ENCODE measurements around the gene ALDH5A1.
"Not testable (repeated sequence)": the region's sequence is repeated elsewhere in the genome, so short reads cannot be mapped to it uniquely, and the experiment has no call there.

ALDH5A1 gene

DNA sequence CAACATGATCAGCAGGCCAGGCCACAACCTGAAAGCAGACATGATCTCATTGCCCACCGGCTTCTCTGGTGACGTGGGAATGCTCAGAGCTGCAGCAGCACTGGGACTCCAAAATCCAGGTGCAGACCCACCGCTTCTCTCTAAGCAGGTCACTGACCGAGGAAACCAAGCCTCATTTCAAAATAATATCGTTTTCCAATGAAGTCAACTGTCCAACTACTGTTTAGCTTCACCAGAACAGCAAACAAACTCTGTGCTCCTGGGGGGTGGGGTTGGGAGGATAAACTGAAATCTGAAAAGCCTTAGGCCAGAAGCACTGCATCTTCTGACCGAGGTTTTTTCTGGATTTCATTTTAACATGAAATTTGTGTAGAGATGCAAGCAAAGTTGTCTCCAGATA lies 5.3 kb upstream of the ALDH5A1 start, which contains the start of gene GPLD1:
TSS of gene GPLD1 (minus strand) at position 109 of the 400 bp plus-strand sequence. CDS start at position 42, 67 bp downstream.
- DNase-seq: no peak

DNA sequence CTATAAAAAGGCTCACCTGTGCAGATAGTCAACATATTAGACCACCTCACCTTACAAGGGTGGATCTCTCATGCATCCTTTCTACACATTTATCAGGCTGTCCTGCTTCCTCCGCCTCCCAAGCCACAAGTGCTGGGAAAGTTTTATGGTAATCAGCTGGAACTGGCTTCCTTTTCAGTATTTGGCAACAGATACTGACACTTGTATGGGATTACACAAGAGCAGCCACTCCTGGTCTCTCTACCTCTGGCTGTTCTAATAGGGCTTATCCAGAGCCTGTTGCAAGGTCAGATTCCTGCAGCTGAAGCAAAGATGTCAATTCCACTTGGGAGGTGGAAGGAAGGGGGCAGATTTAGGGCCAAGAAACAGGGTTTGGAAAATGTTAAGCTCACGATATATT lies 4.9 kb upstream of the ALDH5A1 start:
- no peak for DNase-seq

- DNase-seq: no peak
Observed at GRCh38 chr6:24490948-24491347, 3.8 kb upstream of the ALDH5A1 start.

GRCh38 chr6:24492475-24492874 lies 2.3 kb upstream of the ALDH5A1 start:
- DNase-seq: no peak

DNA sequence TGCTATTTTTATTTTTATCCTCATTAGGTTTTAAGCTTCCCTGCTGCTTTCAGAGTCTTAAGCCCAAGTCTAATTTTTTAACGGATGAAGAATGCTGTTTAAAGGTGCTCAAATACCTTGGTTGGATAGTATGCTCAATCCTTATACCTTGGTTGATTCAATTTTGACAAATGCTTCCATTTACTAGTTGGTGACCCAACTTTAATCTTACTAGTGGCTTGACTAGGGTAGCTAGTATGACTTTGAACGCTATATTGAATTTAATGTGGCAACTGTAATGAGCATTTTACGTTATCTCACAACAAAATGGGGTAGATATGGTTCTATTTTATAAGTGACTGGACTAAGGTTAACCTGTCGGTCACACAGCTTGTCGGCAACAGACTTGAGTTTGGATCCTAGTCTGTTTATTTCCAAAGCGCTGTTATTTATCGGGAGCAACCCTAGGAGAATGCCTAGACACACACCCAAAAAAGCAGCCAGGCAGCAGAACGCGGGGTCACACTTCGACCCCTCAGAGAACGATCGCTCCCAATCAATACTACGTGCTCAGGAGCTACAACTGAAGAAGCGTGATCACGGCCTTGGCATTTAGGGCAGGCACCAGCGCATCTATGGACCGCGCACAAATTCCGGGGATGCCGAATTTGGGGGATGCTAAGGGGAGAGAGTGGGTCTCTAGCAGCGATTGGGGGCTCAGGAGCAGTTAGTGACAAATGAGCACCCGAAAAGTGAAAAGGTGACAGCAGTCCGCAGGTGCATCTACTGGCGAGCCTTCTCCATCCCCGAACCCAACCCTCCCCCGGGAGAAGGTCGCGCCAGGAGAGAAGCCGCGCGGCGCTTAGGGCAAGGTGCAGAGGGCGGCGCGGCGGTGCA lies 586 bp upstream of the ALDH5A1 start:
- no peak for DNase-seq

- no peak for DNase-seq
Observed at GRCh38 chr6:24497254-24497970, 2.6 kb downstream of the ALDH5A1 start.

GRCh38 chr6:24500683-24501082 lies 5.9 kb downstream of the ALDH5A1 start:
- DNase-seq: no peak

- no peak for DNase-seq
Observed at GRCh38 chr6:24501374-24501773, 6.6 kb downstream of the ALDH5A1 start.

DNA sequence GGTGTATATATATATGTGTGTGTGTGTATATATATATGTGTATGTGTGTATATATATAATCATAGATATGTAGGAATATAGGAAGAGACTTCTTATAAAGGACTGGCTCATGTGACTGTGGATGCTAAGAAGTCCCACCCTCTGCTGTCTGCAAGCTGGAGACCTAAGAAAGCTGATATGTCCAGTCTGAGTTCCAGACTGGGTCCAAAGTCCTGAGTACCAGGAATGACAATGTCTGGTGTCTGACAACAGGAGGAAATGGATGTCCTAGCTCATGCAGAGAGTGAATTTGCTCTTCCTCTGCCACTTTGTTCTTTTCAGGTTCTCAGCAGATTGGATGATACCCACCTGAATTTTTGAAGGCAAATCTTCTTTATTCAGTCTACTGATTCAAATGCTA lies 7.1 kb downstream of the ALDH5A1 start:
- no peak for DNase-seq

DNA sequence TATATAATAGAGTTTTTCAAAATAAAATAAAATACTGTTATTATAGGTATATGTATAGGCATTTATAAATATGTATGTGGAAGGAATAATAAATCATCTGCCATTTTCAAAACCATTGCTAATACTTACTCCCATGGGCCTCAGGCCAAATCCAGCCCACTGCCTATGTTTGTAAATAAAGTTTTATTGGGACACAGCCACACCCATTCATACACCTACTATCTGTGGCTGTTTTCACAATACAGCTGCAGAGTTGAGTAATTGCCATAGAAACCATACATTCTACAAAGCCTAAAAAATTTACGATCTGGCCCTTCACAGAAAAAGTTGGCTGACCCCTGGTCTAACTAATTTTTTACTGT lies 9.5 kb downstream of the ALDH5A1 start:
- no peak for DNase-seq

DNA sequence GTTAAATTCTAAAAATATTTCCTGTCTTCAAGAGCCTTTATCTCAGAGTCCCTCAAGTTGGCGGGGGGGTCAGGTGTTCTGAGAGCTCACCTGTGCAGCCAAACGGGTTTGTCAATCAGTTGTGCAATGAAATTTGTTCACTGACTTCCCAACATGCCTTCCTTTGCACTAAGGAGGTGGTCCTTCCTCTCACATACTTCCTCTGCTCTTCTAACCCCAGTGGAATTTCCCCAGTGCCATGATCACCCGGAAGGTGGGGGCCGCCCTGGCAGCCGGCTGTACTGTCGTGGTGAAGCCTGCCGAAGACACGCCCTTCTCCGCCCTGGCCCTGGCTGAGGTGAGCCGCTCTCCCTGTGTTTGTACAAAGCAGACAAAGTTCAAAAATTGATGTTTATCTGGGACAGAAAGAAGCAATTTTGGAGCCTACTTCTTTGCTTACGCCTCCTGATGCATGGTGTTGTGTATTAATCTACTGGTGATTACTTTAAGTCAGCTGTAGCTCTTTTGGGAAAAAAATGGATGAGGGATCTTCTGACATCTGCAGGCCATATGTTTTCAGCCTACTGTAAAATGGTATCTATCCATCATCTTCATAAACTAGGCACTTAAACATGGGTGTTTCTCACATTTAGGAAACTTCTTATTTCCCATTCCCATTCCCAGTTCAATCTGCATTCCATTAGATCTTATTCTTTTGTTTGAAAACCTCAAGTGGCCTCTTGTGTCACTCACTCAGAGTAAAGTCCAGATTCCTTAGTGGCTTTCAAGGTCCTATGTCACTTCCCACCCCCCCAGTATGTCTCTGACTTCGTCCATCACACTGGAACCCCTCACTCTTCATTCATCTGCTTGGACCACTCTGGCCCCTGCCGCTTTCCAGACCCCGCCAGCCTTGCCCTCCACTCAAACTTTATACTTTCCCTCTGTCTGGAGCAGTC lies 10.1 kb downstream of the ALDH5A1 start:
- no peak for DNase-seq

- DNase-seq: no peak
Observed at GRCh38 chr6:24506814-24507520, 12.2 kb downstream of the ALDH5A1 start.

DNA sequence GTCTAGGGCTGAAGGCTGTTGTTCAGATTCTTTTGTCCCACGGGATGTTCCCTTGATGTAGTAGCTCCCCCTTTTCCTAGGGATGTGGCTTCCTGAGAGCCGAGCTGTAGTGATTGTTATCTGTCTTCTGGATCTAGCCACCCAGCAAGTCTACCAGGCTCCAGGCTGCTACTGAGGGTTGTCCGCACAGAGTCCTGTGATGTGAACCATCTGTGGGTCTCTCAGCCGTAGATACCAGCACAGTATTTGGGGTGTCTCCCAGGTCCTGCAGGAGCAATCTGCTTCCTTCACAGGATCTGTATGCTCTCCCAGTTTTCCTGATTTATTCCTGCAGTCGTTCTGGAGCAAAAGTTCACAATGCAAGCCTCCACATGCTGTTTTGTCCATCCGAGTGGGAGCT lies 17.2 kb downstream of the ALDH5A1 start:
- not testable (repeated sequence) for DNase-seq

DNA sequence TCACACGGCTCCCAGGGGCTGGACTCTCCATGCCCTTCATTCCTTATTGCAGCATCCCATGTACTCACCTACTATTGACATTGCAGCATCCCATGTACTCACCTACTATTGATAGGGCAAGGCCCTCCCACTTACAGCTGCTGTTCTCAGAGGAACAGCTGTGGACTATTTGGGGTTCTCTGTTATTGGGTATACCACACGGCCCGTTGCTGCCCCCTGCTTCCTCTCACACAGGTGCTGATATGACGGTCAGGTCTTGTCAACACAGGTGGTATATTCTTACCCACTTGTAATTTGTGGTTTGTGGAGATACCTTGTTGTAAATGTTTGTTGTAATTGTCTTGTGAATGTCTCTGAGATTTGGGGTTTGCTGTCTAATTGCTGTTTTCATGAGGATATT lies 18.8 kb downstream of the ALDH5A1 start:
- DNase-seq: no peak

DNA sequence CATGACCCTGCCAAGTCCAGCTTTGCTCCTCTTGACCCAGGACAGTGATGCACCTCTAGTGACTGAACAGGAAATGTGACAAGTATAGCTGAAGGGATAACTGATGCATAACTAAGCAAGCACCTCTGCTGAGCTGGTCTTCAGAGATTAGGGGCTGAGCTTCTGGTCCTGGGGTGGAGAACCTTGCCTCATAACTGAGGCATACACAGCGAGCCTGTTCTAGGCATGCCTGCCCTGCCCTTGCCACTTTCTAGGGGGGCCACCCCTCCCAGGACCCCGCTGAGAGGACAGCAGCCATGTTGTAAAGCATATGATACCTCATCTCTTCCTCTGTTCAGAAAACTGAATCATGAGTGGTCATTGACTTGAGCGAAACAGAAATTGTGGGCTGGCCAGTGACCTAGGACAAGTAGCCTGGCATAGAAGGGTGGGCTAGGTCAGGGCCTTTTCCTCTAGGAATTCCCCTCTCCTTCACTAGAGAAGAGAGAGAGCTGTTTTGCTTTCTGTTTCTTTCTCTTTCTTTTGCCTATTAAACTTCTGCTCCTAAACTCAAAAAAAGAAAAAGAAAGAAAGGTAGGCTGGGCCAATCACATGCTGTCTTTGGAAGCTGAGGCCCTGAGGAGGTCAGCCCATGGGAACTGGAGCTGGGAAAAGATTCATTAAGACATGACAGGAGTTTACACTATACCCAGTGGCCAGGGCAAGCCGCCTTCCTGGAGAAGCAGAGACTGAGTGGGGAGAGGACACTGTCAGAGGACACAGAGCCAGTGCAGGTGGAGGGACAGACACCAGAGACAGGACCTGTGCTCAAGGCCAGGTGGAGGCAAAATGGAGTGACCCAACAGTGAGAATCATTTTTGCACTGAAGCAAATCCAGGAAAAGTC lies 23.1 kb downstream of the ALDH5A1 start:
- no peak for DNase-seq

DNA sequence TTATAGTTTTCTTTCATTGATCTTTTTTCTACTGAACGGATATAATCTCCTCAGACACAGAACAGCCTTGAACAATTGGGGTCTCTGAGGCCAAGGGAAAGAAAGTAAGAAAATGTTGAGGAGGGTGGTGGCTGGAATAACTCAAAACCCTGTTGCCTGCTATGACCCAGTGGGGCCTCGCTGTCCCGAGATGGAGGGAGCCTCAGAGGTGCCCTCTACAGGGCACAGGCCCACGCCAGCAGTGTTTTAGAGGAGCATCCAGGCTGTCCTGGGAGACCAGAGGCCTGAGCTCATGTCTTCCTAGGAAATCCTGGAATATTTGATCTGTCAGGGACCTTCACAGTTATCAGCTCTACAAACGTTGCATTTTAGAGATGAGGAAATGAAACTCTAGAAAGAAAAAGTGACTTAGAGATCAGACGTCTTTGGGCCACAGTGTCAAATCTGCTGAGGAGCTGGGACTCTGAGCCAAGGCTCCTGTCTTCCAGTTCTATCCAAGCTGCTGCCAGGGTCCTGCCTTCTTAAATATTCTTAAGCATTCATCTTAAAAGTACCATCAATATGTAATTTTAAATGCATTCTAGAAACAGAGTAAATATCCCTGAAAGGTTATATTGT lies 26.3 kb downstream of the ALDH5A1 start:
- peak in 2 of 4 experiments; percentile 5 to 6 for DNase-seq

DNA sequence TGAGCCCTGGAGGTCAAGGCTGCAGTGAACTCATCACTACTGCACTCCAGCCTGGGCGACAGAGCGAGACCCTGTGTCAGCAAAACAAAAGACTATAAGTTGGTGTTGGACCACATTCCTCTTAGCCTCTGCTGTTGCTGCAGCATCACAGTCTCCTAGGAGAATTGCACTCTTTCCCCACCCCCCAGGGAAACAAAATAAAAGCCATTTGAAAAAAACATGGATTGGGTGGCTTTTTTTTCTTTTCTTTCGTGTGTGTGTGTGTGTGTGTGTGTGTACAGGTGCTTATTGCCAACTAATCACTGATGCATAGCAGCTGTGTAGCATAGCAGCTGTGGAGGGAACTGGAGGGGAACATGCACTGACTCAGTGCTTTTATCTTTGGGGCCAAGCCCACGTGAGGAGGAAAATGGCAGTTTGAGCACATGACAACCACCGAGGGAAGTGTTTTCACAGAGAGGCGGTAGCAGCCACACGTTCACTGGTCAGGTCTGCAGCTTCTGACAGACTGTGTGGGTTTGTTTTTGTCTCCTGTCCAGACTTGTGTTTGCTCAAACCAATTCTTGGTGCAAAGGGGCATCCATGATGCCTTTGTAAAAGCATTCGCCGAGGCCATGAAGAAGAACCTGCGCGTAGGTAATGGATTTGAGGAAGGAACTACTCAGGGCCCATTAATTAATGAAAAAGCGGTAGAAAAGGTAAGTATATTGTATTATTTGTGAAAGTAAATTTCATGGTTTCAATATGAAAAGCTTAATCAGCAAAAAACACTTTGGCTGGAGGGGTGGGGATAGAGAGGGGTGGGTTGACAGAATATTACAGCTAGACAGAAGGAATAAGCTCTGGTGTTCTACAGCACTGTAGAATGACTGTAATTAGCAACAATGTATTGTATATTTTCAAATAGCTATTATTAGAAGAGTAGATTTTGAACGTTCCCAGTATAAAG lies 27.7 kb downstream of the ALDH5A1 start:
- no peak for DNase-seq

DNA sequence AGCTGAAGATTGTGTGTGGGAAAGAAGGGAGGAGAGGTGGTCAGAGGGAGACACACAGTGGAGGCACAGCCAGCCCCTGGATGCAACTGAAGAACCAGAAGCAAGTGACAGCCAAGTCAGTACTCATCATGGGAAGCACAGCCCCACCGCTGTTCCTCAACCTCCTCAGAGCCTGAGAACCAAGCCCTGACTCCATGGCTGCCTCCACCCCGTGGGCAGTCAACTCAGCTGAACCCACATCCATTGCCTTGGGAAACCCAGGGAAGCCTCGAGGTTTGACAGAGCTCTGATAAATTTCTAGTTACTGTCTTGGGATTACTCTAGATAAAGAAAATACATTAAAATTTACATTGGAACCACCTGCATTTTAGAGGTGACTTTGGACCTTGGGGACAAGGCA lies 29.6 kb downstream of the ALDH5A1 start:
- DNase-seq: no peak

GRCh38 chr6:24524805-24525204 lies 30.0 kb downstream of the ALDH5A1 start:
- DNase-seq: no peak

- DNase-seq: no peak
Observed at GRCh38 chr6:24529985-24530384, 35.2 kb downstream of the ALDH5A1 start.

All from activated naive CD4-positive, alpha-beta T cell (primary cell).